Upper lobe of left lung (tissue), 4 donors: ENCODE data around the gene HACD1.
"Not testable (repeated sequence)": the region's sequence is repeated elsewhere in the genome, so short reads cannot be mapped to it uniquely, and the experiment has no call there.

Experiments
- POLR2A ChIP-seq, 4 donors: fragments of 450-650 bp; IDR thresholded peaks; one replicate each; pipeline ENCODE4 v1.5.1; 2016 to 2017; ENCODE audit warnings: antibody characterized with exemption in 4 of 4, mild to moderate bottlenecking in 2 of 4
- POLR2AphosphoS5 ChIP-seq, 2 donors: sonication (generic); formaldehyde crosslinking; IDR thresholded peaks; one replicate each; pipeline ENCODE4 v1.5.1; 2017; ENCODE audit warnings: antibody characterized with exemption in 2 of 2

DNA sequence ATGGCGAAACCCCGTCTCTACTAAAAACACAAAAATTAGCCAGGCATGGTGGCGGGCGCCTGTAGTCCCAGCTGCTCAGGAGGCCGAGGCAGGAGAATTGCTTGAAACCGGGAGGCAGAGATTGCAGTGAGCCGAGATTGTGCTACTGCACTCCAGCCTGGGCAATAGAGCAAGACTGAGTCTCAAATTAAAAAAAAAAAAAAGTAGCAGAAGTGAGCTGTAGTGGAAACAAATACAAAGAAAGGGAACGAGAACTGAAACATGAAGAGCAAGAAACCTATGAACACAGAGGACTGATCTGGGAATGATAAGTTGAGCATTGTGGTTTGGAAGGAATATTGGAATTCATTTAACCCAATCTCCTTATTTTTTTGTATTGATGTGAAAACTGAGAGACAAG, 15.4 kb upstream of the HACD1 start:
- not testable (repeated sequence) for TF ChIP-seq POLR2A, POLR2AphosphoS5 (IDR thresholded peaks at IDR 0.05)
